ENCODE measurements around the gene PDIA3.
"Not testable (repeated sequence)": the region's sequence is repeated elsewhere in the genome, so short reads cannot be mapped to it uniquely, and the experiment has no call there.

The PDIA3 gene

GRCh38 chr15:43796566-43796965, 50.3 kb downstream of the PDIA3 start:
- Histone ChIP-seq H3K4me3 (ENCODE audit: low read length in 2 of 2) (no peak overlapping the region), H3K27me3 (ENCODE audit: control insufficient read depth in 1 of 2, insufficient read depth in 2 of 2, low read length in 2 of 2) (no peaks in the 10 kb centered on the region), H3K9ac (ENCODE audit: low read length in 2 of 2) (no peak overlapping the region), H3K9me3 (ENCODE audit: control insufficient read depth in 2 of 2, low read length in 2 of 2) (no peaks in the 10 kb centered on the region), H3K4me1 (ENCODE audit: control insufficient read depth, insufficient read depth, low read length) (peaks cover 58% of the 10 kb centered on the region), H3K27ac (ENCODE audit: low read length) (no peak overlapping the region), H3K36me3 (ENCODE audit: control insufficient read depth in 2 of 2, insufficient read depth in 2 of 2, low read length in 2 of 2) (peaks cover 41 to 44% of the 10 kb centered on the region in 2 donors)

DNA sequence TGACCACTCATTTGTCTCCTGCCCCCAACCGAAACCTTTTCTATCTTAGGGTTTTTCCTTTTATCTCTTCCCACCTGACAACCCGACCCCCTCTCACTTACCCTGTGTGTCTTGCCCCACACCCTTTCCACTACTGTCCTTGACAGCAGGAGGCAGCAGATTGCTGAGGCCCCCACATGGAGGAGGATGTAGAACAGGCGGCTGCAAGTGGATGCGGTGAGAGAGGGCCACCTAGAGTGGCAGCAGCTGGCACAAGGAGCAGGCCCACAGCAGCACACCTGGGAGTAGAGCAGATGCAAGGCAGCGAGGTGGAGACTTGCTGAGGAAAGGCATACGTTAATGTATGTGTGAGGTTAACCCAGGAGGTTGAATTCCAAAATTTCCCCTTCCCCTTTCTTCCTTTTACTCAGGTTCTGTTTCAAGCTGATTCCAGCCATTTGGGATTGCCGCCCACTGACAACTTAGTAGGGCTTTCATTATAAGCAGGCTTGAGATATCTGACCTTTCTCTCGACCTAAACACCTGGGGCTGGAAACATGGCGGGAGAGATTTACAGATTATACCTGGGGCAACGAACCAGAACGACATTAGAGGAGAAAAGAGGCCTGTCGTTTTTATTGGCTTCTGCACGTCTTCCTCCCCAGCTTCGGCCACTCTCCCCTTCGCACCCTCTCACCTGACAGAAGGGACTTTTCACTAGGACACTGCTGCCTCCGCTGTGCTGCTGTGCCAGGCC, 53.1 kb downstream of the PDIA3 start:
- Histone ChIP-seq H3K9ac (ENCODE audit: low read length in 2 of 2) (no peak overlapping the region), H3K4me1 (ENCODE audit: control insufficient read depth, insufficient read depth, low read length) (peaks cover 42% of the 10 kb centered on the region), H3K36me3 (ENCODE audit: control insufficient read depth in 2 of 2, insufficient read depth in 2 of 2, low read length in 2 of 2) (peaks cover 34 to 35% of the 10 kb centered on the region in 2 donors), H3K9me3 (ENCODE audit: control insufficient read depth in 2 of 2, low read length in 2 of 2) (no peaks in the 10 kb centered on the region), H3K27ac (ENCODE audit: low read length) (peak overlapping the region; percentile 92), H3K27me3 (ENCODE audit: control insufficient read depth in 1 of 2, insufficient read depth in 2 of 2, low read length in 2 of 2) (no peaks in the 10 kb centered on the region), H3K4me3 (ENCODE audit: low read length in 2 of 2) (peak overlapping the region in 1 of 2 donors; percentile 99)

DNA sequence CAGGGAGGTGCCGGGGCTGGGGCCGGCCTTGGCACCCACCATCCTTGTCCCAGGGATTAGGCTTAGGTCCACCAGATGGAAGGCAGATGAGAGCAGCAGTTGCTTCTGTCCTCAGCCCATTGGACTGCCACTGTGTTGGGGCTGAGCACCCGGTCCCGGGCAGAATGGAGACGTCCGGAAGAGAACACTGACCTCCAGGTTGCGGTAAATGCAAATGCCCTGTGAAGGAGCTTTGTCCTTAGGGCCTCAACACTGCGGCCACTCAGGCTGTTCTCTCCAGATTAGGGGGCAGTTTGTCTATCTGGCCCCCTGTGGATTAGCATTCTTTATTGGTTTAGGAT, 53.7 kb downstream of the PDIA3 start, which contains the start of gene SERINC4:
TSS of gene SERINC4 (minus strand) at position 276 of the 341 bp plus-strand sequence. CDS start at position 42, 234 bp downstream.
- H3K36me3 ChIP-seq (ENCODE audit: control insufficient read depth in 2 of 2, insufficient read depth in 2 of 2, low read length in 2 of 2), result peaks cover 34 to 36% of the 10 kb centered on the region in 2 donors
- H3K27ac ChIP-seq (ENCODE audit: low read length), result peak within 1 kb of the TSS; percentile 92
- H3K27me3 ChIP-seq (ENCODE audit: control insufficient read depth in 1 of 2, insufficient read depth in 2 of 2, low read length in 2 of 2), result no peaks in the 10 kb centered on the region
- peaks cover 37% of the 10 kb centered on the region for H3K4me1 ChIP-seq (ENCODE audit: control insufficient read depth, insufficient read depth, low read length)
- H3K4me3 ChIP-seq (ENCODE audit: low read length in 2 of 2), result peak within 1 kb of the TSS; percentile 89 to 99
- H3K9me3 ChIP-seq (ENCODE audit: control insufficient read depth in 2 of 2, low read length in 2 of 2), result no peaks in the 10 kb centered on the region
- peak within 1 kb of the TSS; percentile 76 to 92 for H3K9ac ChIP-seq (ENCODE audit: low read length in 2 of 2)

GRCh38 chr15:43800286-43801141, 54.3 kb downstream of the PDIA3 start, which contains the start of gene HYPK:
Gene HYPK, plus strand, starts transcription at chr15:43800599. Its CDS starts 24 bp downstream, at chr15:43800623.
- Histone ChIP-seq H3K36me3 (ENCODE audit: control insufficient read depth in 2 of 2, insufficient read depth in 2 of 2, low read length in 2 of 2) (peaks cover 32 to 33% of the 10 kb centered on the region in 2 donors), H3K27me3 (ENCODE audit: control insufficient read depth in 1 of 2, insufficient read depth in 2 of 2, low read length in 2 of 2) (no peaks in the 10 kb centered on the region), H3K9me3 (ENCODE audit: control insufficient read depth in 2 of 2, low read length in 2 of 2) (no peaks in the 10 kb centered on the region), H3K4me1 (ENCODE audit: control insufficient read depth, insufficient read depth, low read length) (peaks cover 31% of the 10 kb centered on the region), H3K9ac (ENCODE audit: low read length in 2 of 2) (peak within 1 kb of the TSS; percentile 76 to 92), H3K4me3 (ENCODE audit: low read length in 2 of 2) (peak within 1 kb of the TSS; percentile 89 to 99), H3K27ac (ENCODE audit: low read length) (peak within 1 kb of the TSS; percentile 92)

GRCh38 chr15:43802676-43803075, 56.4 kb downstream of the PDIA3 start:
- H3K4me3 ChIP-seq (ENCODE audit: low read length in 2 of 2); H3K27ac ChIP-seq (ENCODE audit: low read length); H3K9me3 ChIP-seq (ENCODE audit: control insufficient read depth in 2 of 2, low read length in 2 of 2); H3K9ac ChIP-seq (ENCODE audit: low read length in 2 of 2); H3K27me3 ChIP-seq (ENCODE audit: control insufficient read depth in 1 of 2, insufficient read depth in 2 of 2, low read length in 2 of 2): not testable (repeated sequence)
- H3K36me3 ChIP-seq (ENCODE audit: control insufficient read depth in 2 of 2, insufficient read depth in 2 of 2, low read length in 2 of 2), result peaks cover 29 to 32% of the 10 kb centered on the region in 2 donors
- peaks cover 25% of the 10 kb centered on the region for H3K4me1 ChIP-seq (ENCODE audit: control insufficient read depth, insufficient read depth, low read length)

GRCh38 chr15:43808435-43808950, 62.3 kb downstream of the PDIA3 start:
- Histone ChIP-seq H3K36me3 (ENCODE audit: control insufficient read depth in 2 of 2, insufficient read depth in 2 of 2, low read length in 2 of 2) (peaks cover 52 to 58% of the 10 kb centered on the region in 2 donors), H3K27ac (ENCODE audit: low read length) (no peak overlapping the region), H3K9ac (ENCODE audit: low read length in 2 of 2) (no peak overlapping the region)

DNA sequence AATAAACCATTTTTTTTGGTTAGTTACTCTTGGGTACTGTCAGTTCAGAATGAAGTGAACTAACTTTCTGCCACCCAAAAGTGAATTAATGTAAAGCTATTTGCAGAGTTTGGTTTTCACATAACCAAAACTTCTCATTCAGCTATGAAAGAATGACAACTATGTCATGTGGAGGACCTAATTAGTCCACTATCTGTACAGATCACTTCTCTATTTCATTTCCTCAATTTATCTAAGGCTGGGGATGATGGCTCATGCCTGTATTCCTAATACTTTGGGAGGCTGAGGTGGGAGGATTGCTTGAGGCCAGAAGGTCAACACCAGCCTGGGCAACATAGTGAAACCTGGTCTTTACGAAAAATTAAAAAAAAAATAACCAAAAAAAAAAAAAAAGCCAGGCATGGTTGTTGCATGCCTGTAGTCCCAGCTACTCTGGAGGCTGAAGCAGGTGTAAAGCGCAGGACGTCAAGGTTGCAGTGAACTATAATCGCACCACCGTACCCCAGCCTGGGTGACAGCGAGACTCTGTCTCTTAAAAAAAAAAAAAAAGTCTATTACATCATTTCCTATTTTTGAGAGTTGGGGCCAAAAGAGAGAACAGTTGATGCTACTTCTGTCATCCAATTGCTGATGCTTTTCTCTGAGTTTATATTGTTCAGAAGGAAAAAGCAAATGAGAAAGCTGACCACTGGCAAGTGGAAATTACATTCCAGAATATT, 62.9 kb downstream of the PDIA3 start:
- Histone ChIP-seq H3K27me3 (ENCODE audit: control insufficient read depth in 1 of 2, insufficient read depth in 2 of 2, low read length in 2 of 2) (no peaks in the 10 kb centered on the region), H3K4me3 (ENCODE audit: low read length in 2 of 2) (no peak overlapping the region), H3K27ac (ENCODE audit: low read length) (no peak overlapping the region), H3K36me3 (ENCODE audit: control insufficient read depth in 2 of 2, insufficient read depth in 2 of 2, low read length in 2 of 2) (peaks cover 57 to 59% of the 10 kb centered on the region in 2 donors), H3K9ac (ENCODE audit: low read length in 2 of 2) (no peak overlapping the region), H3K9me3 (ENCODE audit: control insufficient read depth in 2 of 2, low read length in 2 of 2) (no peaks in the 10 kb centered on the region), H3K4me1 (ENCODE audit: control insufficient read depth, insufficient read depth, low read length) (no peaks in the 10 kb centered on the region)

More at GRCh38 chr15:43808435-43808950, 62.3 kb downstream of the PDIA3 start:
- no peaks in the 10 kb centered on the region for H3K9me3 ChIP-seq (ENCODE audit: control insufficient read depth in 2 of 2, low read length in 2 of 2)
- H3K4me1 ChIP-seq (ENCODE audit: control insufficient read depth, insufficient read depth, low read length), result no peaks in the 10 kb centered on the region
- H3K4me3 ChIP-seq (ENCODE audit: low read length in 2 of 2), result no peak overlapping the region
- no peaks in the 10 kb centered on the region for H3K27me3 ChIP-seq (ENCODE audit: control insufficient read depth in 1 of 2, insufficient read depth in 2 of 2, low read length in 2 of 2)

GRCh38 chr15:43815064-43815463, 68.8 kb downstream of the PDIA3 start:
- H3K36me3 ChIP-seq (ENCODE audit: control insufficient read depth in 2 of 2, insufficient read depth in 2 of 2, low read length in 2 of 2), result peaks cover 30 to 42% of the 10 kb centered on the region in 2 donors
- not testable (repeated sequence) for H3K9ac ChIP-seq (ENCODE audit: low read length in 2 of 2); H3K4me1 ChIP-seq (ENCODE audit: control insufficient read depth, insufficient read depth, low read length); H3K9me3 ChIP-seq (ENCODE audit: control insufficient read depth in 2 of 2, low read length in 2 of 2); H3K27me3 ChIP-seq (ENCODE audit: control insufficient read depth in 1 of 2, insufficient read depth in 2 of 2, low read length in 2 of 2); H3K4me3 ChIP-seq (ENCODE audit: low read length in 2 of 2); H3K27ac ChIP-seq (ENCODE audit: low read length)

GRCh38 chr15:43821505-43821904, 75.3 kb downstream of the PDIA3 start:
- Histone ChIP-seq H3K9ac (ENCODE audit: low read length in 2 of 2) (no peak overlapping the region), H3K4me1 (ENCODE audit: control insufficient read depth, insufficient read depth, low read length) (peaks cover 10% of the 10 kb centered on the region), H3K27me3 (ENCODE audit: control insufficient read depth in 1 of 2, insufficient read depth in 2 of 2, low read length in 2 of 2) (no peaks in the 10 kb centered on the region), H3K9me3 (ENCODE audit: control insufficient read depth in 2 of 2, low read length in 2 of 2) (no peaks in the 10 kb centered on the region), H3K36me3 (ENCODE audit: control insufficient read depth in 2 of 2, insufficient read depth in 2 of 2, low read length in 2 of 2) (peaks cover 7 to 10% of the 10 kb centered on the region in 2 donors), H3K27ac (ENCODE audit: low read length) (no peak overlapping the region), H3K4me3 (ENCODE audit: low read length in 2 of 2) (no peak overlapping the region)
